H9 (cell line): ENCODE data around the gene PPIF. TPM values are rescaled to one million over a fixed set of nuclear protein-coding genes. Genes with fewer than 3 reads are reported as not detected.

Experiments used
- DNase-seq: peaks from one replicate; pipeline ENCODE4 v3.0.0-alpha.2; 2017
- H2AFZ ChIP-seq: one replicate; pipeline ENCODE4 v1.6.1; 2013; ENCODE audit warnings: mild to moderate bottlenecking, low read length, control low read depth, moderate library complexity
- H2AK5ac ChIP-seq: 2 replicates; pipeline ENCODE4 v1.6.1; 2013; ENCODE audit warnings: low read length, control low read depth, mixed read lengths; ENCODE audit not compliant: insufficient read length
- H2BK120ac ChIP-seq: one replicate; pipeline ENCODE4 v1.6.1; 2013; ENCODE audit warnings: low read depth, mild to moderate bottlenecking, low read length, control low read depth, inconsistent platforms; ENCODE audit not compliant: poor library complexity, severe bottlenecking
- H2BK12ac ChIP-seq: 2 replicates; pipeline ENCODE4 v1.6.1; 2013; ENCODE audit warnings: low read length, control low read depth, mixed read lengths, low read depth; ENCODE audit not compliant: insufficient read length
- H2BK15ac ChIP-seq: 2 replicates; pipeline ENCODE4 v1.6.1; 2013; ENCODE audit warnings: low read depth, low read length, control low read depth
- H2BK20ac ChIP-seq: one replicate; pipeline ENCODE4 v1.6.1; 2013; ENCODE audit warnings: low read depth, mild to moderate bottlenecking, low read length, control low read depth, inconsistent platforms; ENCODE audit not compliant: poor library complexity, severe bottlenecking
- H2BK5ac ChIP-seq: 2 replicates; pipeline ENCODE4 v1.6.1; 2013; ENCODE audit warnings: low read length, control low read depth, mixed read lengths; ENCODE audit not compliant: insufficient read length
- H3K14ac ChIP-seq: 2 replicates; pipeline ENCODE4 v1.6.1; 2013; ENCODE audit warnings: low read length, control low read depth; ENCODE audit not compliant: insufficient read depth
- H3K18ac ChIP-seq: 2 replicates; pipeline ENCODE4 v1.6.1; 2013; ENCODE audit warnings: low read depth, mild to moderate bottlenecking, mixed read lengths, low read length, control low read depth; ENCODE audit not compliant: insufficient read length
- H3K23ac ChIP-seq: 2 replicates; pipeline ENCODE4 v1.6.1; 2013; ENCODE audit warnings: low read length, control low read depth, mixed read lengths, low read depth; ENCODE audit not compliant: insufficient read length
- H3K23me2 ChIP-seq: 2 replicates; pipeline ENCODE4 v1.6.1; 2013; ENCODE audit warnings: low read depth, mild to moderate bottlenecking, mixed read lengths, low read length, control low read depth; ENCODE audit not compliant: insufficient read length, poor library complexity, severe bottlenecking
- H3K27ac ChIP-seq: 2 replicates; pipeline ENCODE4 v1.5.1; 2013; ENCODE audit warnings: low read length, control low read depth, mixed read lengths, low read depth; ENCODE audit not compliant: insufficient read length
- H3K27me3 ChIP-seq: 2 replicates; pipeline ENCODE4 v1.6.1; 2013; ENCODE audit warnings: low read length, control low read depth, inconsistent platforms; ENCODE audit not compliant: insufficient read depth
- H3K4ac ChIP-seq: 2 replicates; pipeline ENCODE4 v1.6.1; 2013; ENCODE audit warnings: low read depth, mild to moderate bottlenecking, control low read depth, inconsistent platforms, low read length, moderate library complexity
- H3K4me1 ChIP-seq: 2 replicates; pipeline ENCODE4 v1.6.1; 2013; ENCODE audit warnings: low read length, control low read depth, inconsistent platforms; ENCODE audit not compliant: insufficient read depth
- H3K4me2 ChIP-seq: 2 replicates; pipeline ENCODE4 v1.6.1; 2013; ENCODE audit warnings: low read length, control low read depth, mixed read lengths; ENCODE audit not compliant: insufficient read length, insufficient read depth
- H3K56ac ChIP-seq: 2 replicates; pipeline ENCODE4 v1.6.1; 2013; ENCODE audit warnings: low read depth, mild to moderate bottlenecking, mixed read lengths, low read length, control low read depth; ENCODE audit not compliant: insufficient read length
- H3K79me1 ChIP-seq: 2 replicates; pipeline ENCODE4 v1.6.1; 2013; ENCODE audit warnings: low read depth, mild to moderate bottlenecking, moderate library complexity, low read length, control low read depth, inconsistent platforms; ENCODE audit not compliant: insufficient read depth, poor library complexity, severe bottlenecking
- H3K79me2 ChIP-seq: 2 replicates; pipeline ENCODE4 v1.6.1; 2013; ENCODE audit warnings: low read length, control low read depth, inconsistent platforms; ENCODE audit not compliant: insufficient read depth
- H3K9ac ChIP-seq: 2 replicates; pipeline ENCODE4 v1.6.1; 2013; ENCODE audit warnings: low read length, control low read depth, mixed read lengths; ENCODE audit not compliant: insufficient read length; ENCODE audit errors: extremely low read depth
- H3K9me3 ChIP-seq: one replicate; pipeline ENCODE4 v1.6.1; 2013; ENCODE audit warnings: low read depth, low read length, inconsistent platforms; ENCODE audit not compliant: control insufficient read depth
- H3T11ph ChIP-seq: one replicate; pipeline ENCODE4 v1.6.1; 2013; ENCODE audit warnings: mild to moderate bottlenecking, low read length, control low read depth, inconsistent platforms
- H4K20me1 ChIP-seq: one replicate; pipeline ENCODE4 v1.6.1; 2013; ENCODE audit not compliant: control insufficient read depth, insufficient read length, insufficient read depth
- H4K5ac ChIP-seq: 2 replicates; pipeline ENCODE4 v1.6.1; 2013; ENCODE audit warnings: low read depth, mild to moderate bottlenecking, mixed read lengths, low read length, control low read depth; ENCODE audit not compliant: insufficient read length
- H4K8ac ChIP-seq: replicated peaks from 2 replicates; pipeline ENCODE4 v1.6.1; 2013; ENCODE audit warnings: low read length, control low read depth, mixed read lengths, low read depth; ENCODE audit not compliant: insufficient read length
- H4K91ac ChIP-seq: 2 replicates; pipeline ENCODE4 v1.6.1; 2013; ENCODE audit warnings: low read depth, mild to moderate bottlenecking, moderate library complexity, mixed read lengths, low read length, control low read depth; ENCODE audit not compliant: insufficient read length
- H3K27ac Mint-ChIP-seq, 3 experiments: 2 replicates in 2 of 3; 3 replicates in 1 of 3; pipeline ENCODE4 v1.8.0; 2020 to 2021; ENCODE audit warnings: mixed read lengths in 3 of 3, mild to moderate bottlenecking in 1 of 3, moderate library complexity in 1 of 3
- H3K27me3 Mint-ChIP-seq: 2 replicates; pipeline ENCODE4 v1.8.0; 2021; ENCODE audit warnings: low read depth, mild to moderate bottlenecking, moderate library complexity, mixed read lengths
- H3K36me3 Mint-ChIP-seq, 3 experiments: 2 replicates in 2 of 3; 3 replicates in 1 of 3; pipeline ENCODE4 v1.8.0; 2020 to 2021; ENCODE audit warnings: low read depth in 3 of 3, mixed read lengths in 3 of 3; ENCODE audit not compliant: insufficient read depth in 1 of 3
- H3K4me1 Mint-ChIP-seq, 2 experiments: 2 replicates each; pipeline ENCODE4 v1.8.0; 2020; ENCODE audit warnings: mixed read lengths in 2 of 2
- H3K4me3 Mint-ChIP-seq, 2 experiments: 2 replicates in 1 of 2; 3 replicates in 1 of 2; pipeline ENCODE4 v1.8.0; 2020 to 2021; ENCODE audit warnings: mild to moderate bottlenecking in 2 of 2, mixed read lengths in 2 of 2, moderate library complexity in 1 of 2
- H3K9me3 Mint-ChIP-seq, 2 experiments: 2 replicates in 1 of 2; 3 replicates in 1 of 2; pipeline ENCODE4 v1.8.0; 2020; ENCODE audit warnings: mild to moderate bottlenecking in 2 of 2, mixed read lengths in 2 of 2, moderate library complexity in 1 of 2
- WGBS: extraction: QIAGEN DNeasy Blood & Tissue Kit; methylation state at CpG from one replicate; pipeline ENCODE4 v1.1.7; 2013; ENCODE audit warnings: missing lambda C conversion rate, low lambda C conversion rate, mixed read lengths; ENCODE audit not compliant: insufficient read length; ENCODE audit errors: extremely low coverage; 5-methylcytosine and 5-hydroxymethylcytosine counted together
- total RNA-seq: library from RNA; stranded (reverse); gene quantifications from 2 replicates; pipeline ENCODE4 v1.2.1, GENCODE V29; 2021
- TF ChIP-seq, protein P1 (sequence below): fragments of 200-600 bp; sonication (generic); conservative IDR thresholded peaks from 3 replicates; pipeline ENCODE4 v1.8.0; 2021; ENCODE audit warnings: antibody characterized with exemption, mild to moderate bottlenecking

Gene PPIF
- total RNA-seq, 1 experiment from 2014 or later, result 79.7 TPM

DNA sequence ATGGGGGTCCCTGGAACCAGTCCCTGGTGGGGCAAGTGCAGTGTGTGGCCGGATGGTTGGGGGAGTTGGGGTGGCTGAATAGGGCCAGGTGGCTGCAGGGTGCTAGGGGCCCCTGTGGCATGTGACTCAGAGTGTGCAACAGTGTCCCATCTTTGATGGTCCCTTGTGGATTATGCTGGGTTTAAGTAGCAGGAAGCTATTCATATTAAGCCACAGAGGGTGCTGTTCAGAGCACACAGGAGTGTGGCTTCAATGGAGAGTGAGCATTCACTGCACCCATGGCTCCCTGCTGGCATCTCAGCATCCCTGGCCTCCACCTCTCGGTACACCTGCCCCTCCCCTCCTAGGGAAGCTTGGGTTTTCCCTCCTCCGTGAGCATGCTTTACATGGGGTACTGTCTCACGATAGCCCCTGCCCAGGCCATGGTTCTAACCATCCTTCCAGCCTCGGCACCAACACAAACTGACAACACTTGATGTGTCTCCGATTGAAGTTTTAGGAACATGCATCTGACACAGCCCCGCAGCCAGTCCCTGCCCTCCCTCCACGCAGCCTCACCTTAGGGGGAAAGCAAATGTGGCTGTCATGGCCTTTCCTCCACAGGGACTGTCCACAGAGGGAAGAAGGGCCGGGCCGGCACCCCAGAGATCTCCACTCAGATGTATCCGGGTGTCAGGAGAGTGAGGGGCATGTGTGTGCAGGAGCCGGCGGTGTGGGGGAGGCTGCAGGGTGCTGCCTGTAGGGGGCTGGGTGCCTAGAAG, 30.4 kb upstream of the PPIF start:
- DNase-seq, result no peak
- H3K36me3 Mint-ChIP-seq, result peaks cover 7 to 15% (median 14%) of the 10 kb centered on the region in 3 experiments
- no peak overlapping the region for H3K9ac ChIP-seq

More for the DNA sequence above, 30.4 kb upstream of the PPIF start:
- H3K9me3 Mint-ChIP-seq, result peaks cover 4 to 9% of the 10 kb centered on the region in 2 experiments; a peak in 4 of 5 replicates
- no peak overlapping the region for H3K56ac ChIP-seq
- no peaks in the 10 kb centered on the region for H3K79me1 ChIP-seq
- H3K23ac ChIP-seq, result no peak overlapping the region
- H3K4me1 Mint-ChIP-seq, result peaks cover 26% of the 10 kb centered on the region in 2 experiments
- no peak overlapping the region for H3K27ac ChIP-seq
- H2BK120ac ChIP-seq, result no peak overlapping the region
- no peak overlapping the region for H3K4ac ChIP-seq
- H3K79me2 ChIP-seq, result no peaks in the 10 kb centered on the region
- no peak overlapping the region for H2AFZ ChIP-seq
- H3T11ph ChIP-seq, result no peak overlapping the region
- H4K91ac ChIP-seq, result no peak overlapping the region
- peaks cover 8% of the 10 kb centered on the region for H3K27me3 Mint-ChIP-seq
- TF ChIP-seq, protein P1, sequence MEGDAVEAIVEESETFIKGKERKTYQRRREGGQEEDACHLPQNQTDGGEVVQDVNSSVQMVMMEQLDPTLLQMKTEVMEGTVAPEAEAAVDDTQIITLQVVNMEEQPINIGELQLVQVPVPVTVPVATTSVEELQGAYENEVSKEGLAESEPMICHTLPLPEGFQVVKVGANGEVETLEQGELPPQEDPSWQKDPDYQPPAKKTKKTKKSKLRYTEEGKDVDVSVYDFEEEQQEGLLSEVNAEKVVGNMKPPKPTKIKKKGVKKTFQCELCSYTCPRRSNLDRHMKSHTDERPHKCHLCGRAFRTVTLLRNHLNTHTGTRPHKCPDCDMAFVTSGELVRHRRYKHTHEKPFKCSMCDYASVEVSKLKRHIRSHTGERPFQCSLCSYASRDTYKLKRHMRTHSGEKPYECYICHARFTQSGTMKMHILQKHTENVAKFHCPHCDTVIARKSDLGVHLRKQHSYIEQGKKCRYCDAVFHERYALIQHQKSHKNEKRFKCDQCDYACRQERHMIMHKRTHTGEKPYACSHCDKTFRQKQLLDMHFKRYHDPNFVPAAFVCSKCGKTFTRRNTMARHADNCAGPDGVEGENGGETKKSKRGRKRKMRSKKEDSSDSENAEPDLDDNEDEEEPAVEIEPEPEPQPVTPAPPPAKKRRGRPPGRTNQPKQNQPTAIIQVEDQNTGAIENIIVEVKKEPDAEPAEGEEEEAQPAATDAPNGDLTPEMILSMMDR, result no peak; the same call in 2 of the 3 replicates
- peaks cover 10% of the 10 kb centered on the region; the same call in 1 of the 2 replicates for H3K4me1 ChIP-seq
- H3K4me2 ChIP-seq, result no peak overlapping the region
- no peak overlapping the region for H2AK5ac ChIP-seq
- H3K4me3 Mint-ChIP-seq, result peak overlapping the region in 1 of 2 experiments; percentile 26; a peak in 1 of 5 replicates
- no peak overlapping the region for H3K14ac ChIP-seq
- H3K23me2 ChIP-seq, result no peaks in the 10 kb centered on the region
- no peaks in the 10 kb centered on the region for H3K27me3 ChIP-seq
- no peak overlapping the region for H2BK15ac ChIP-seq
- H4K20me1 ChIP-seq, result no peaks in the 10 kb centered on the region
- H3K9me3 ChIP-seq, result no peaks in the 10 kb centered on the region
- H3K27ac Mint-ChIP-seq, result peak overlapping the region in 2 of 3 experiments; percentile 46 to 52; a peak in 3 of 7 replicates
- no peak overlapping the region for H2BK20ac ChIP-seq
- H2BK12ac ChIP-seq, result no peak overlapping the region
- no peak overlapping the region for H4K8ac ChIP-seq
- no CpG with 5 or more reads among the region's 13 CpGs for WGBS
- no peak overlapping the region for H3K18ac ChIP-seq
- H4K5ac ChIP-seq, result no peak overlapping the region
- H2BK5ac ChIP-seq, result no peak overlapping the region
